ENCODE measurements around the gene AKR1B1.

Gene AKR1B1

DNA sequence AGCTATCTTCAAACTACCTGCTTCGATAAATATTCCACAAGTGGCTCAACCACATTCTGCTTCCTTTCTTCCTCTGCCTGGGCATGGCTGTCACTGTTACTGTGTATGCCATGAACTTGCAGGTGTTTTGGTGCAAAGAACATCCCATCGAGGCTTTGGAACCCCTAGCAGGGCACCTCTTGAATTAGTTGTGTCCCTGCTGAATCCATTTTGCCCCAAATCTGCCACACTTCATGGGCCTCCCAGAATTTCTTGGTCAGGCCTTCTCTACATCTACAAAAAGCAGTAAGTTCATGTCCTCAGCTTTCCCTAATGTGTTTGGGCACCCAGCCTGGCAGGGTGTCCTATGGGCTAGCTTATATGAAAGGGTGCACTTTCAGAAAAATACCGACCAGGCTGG lies 53.6 kb downstream of the AKR1B1 start:
- no peak overlapping the region for H3K27ac ChIP-seq
- TF ChIP-seq, protein P1, sequence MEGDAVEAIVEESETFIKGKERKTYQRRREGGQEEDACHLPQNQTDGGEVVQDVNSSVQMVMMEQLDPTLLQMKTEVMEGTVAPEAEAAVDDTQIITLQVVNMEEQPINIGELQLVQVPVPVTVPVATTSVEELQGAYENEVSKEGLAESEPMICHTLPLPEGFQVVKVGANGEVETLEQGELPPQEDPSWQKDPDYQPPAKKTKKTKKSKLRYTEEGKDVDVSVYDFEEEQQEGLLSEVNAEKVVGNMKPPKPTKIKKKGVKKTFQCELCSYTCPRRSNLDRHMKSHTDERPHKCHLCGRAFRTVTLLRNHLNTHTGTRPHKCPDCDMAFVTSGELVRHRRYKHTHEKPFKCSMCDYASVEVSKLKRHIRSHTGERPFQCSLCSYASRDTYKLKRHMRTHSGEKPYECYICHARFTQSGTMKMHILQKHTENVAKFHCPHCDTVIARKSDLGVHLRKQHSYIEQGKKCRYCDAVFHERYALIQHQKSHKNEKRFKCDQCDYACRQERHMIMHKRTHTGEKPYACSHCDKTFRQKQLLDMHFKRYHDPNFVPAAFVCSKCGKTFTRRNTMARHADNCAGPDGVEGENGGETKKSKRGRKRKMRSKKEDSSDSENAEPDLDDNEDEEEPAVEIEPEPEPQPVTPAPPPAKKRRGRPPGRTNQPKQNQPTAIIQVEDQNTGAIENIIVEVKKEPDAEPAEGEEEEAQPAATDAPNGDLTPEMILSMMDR (IDR thresholded peaks at IDR 0.05) = no peak
- no peak for TF ChIP-seq ZFX (IDR thresholded peaks at IDR 0.05; ENCODE audit: borderline replicate concordance)

DNA sequence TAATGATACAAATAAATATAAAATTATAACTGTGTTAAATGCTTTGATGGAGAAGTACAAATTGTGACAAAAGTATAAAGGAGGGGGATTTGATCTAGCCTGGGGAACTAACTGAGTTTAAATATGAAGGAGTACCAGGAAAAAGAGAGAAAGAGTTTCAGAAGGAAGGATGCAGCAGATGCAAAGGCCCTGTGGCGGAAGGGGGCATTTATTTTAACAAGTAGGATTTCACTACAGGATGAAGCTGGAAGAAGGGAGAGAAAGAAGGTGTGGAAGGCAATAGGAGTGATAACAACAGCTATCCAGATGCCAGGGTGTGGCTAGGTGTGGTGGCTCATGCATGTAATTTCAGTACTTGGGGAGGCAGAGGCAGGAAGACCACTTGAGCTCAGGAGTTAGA lies 55.8 kb downstream of the AKR1B1 start:
- TF ChIP-seq ZFX (IDR thresholded peaks at IDR 0.05; ENCODE audit: borderline replicate concordance) = no peak
- TF ChIP-seq, protein P1 (IDR thresholded peaks at IDR 0.05) = no peak

DNA sequence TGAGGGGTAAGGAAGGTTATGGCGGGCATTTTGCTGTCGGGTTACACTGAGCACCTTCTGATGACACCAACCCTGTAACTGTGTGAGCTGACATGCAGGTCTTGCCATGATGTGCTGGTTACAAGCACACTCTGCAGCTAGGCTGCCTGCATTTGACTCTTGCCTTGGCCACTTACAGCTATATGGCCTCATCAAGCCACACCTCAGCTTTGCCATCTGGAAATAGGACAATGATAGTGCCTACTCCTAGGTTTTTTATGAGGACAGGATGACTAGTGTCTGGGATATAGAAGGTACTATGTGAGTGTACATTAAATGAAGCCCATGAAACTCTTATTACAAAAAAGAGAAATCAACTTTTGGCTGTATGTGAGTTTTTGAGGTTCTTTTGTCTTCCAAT lies 58.0 kb downstream of the AKR1B1 start:
- TF ChIP-seq, protein P1 (IDR thresholded peaks at IDR 0.05) = no peak
- TF ChIP-seq ZFX (IDR thresholded peaks at IDR 0.05; ENCODE audit: borderline replicate concordance) = no peak
- H3K27ac ChIP-seq = no peak overlapping the region

More for the DNA sequence above, 55.8 kb downstream of the AKR1B1 start:
- no peak overlapping the region for H3K27ac ChIP-seq

DNA sequence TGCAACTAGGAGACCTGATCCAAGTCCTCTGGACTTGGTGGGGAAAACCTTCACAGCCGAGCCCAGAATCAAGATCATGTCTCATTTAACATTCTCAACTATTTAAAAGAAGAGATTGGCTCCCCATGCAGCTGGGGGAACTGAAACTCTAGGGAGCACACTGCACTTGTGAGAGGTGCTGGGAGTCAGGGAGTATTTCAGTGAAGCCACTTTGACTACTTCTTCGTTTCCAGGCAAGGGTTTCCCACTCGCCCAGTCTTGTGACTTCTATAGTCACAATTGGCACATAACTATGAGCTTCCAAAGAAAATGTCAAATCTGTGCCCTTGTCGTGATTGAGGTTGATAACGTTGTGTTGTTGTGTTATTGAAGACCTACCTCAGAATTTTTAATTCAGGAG lies 62.9 kb downstream of the AKR1B1 start:
- no peak for TF ChIP-seq ZFX (IDR thresholded peaks at IDR 0.05; ENCODE audit: borderline replicate concordance)
- TF ChIP-seq, protein P1 (IDR thresholded peaks at IDR 0.05) = no peak
- no peak overlapping the region for H3K27ac ChIP-seq

DNA sequence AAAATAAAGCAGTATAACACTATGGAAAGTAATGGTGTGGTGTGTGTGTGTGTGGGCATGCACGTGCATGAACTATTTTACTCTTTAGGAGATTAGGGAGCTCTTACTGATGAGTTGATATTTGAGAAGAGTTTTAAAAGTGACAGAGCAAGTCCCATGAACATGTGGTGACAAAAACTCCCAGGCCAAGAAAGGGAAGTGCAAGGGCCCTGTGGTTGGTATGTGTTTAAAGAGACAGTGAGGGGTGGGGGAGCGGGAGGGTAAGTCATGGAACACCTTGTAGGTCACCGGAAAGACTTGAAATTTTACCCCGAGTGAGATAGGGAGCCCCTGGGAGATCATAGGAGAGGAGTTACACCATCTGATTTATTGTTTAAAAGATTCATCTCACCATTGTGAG lies 63.3 kb downstream of the AKR1B1 start:
- no peak for TF ChIP-seq ZFX (IDR thresholded peaks at IDR 0.05; ENCODE audit: borderline replicate concordance)
- TF ChIP-seq, protein P1 (IDR thresholded peaks at IDR 0.05) = no peak

DNA sequence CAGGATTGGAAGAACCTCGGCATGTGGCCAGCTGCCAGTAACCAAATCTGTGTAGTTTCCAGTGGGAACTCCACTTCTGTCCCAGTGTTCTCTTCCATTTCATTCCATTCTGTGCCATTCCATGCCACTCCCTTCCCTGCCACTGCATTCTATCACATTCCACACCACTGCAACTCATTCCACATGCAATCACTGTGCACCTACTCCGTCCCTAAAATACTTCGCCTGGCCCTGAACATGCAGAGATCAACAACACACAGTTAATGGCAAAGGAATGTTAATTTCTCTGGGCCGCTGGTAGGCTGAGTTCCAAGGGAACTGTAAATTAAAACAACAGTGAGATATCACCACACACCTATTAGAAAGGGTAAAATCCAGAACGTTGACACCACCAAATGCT lies 64.8 kb downstream of the AKR1B1 start:
- no peak overlapping the region for H3K27ac ChIP-seq
- TF ChIP-seq, protein P1 (IDR thresholded peaks at IDR 0.05) = no peak
- no peak for TF ChIP-seq ZFX (IDR thresholded peaks at IDR 0.05; ENCODE audit: borderline replicate concordance)

More for the DNA sequence above, 63.3 kb downstream of the AKR1B1 start:
- H3K27ac ChIP-seq = no peak overlapping the region

All from 22Rv1 (cell line).